ENCODE data around the gene LRRC47.
"Not testable (repeated sequence)": the region's sequence is repeated elsewhere in the genome, so short reads cannot be mapped to it uniquely, and the experiment has no call there.

GRCh38 chr1:3800795-3801194 is 4.5 kb upstream of the LRRC47 start:
- not testable (repeated sequence) for TF ChIP-seq CTCF, POLR2A (IDR thresholded peaks at IDR 0.05)

Measured in stomach (tissue), 4 donors.